B cell (primary cell): Measurements from ENCODE around the gene EEF1A2. TPM values are rescaled to one million over a fixed set of nuclear protein-coding genes. Genes with fewer than 3 reads are reported as not detected.

Source experiments
- ATAC-seq: fragments of 200-7000 bp; cut with Tn5 transposase; one replicate; pipeline ENCODE4 v1.10.0; 2021; ENCODE audit warnings: low read depth, mild to moderate bottlenecking, moderate number of reproducible peaks, moderate library complexity
- CTCF ChIA-PET: fragments of 350-600 bp; sonication (Branson Sonifier 250); formaldehyde crosslinking; loops from one replicate; lab custom pipeline; 2021; ENCODE audit warnings: antibody characterized with exemption, inconsistent platforms; lab: Charles Lee
- POLR2A ChIA-PET: fragments of 350-600 bp; sonication (Branson Sonifier 250); formaldehyde crosslinking; loops from one replicate; lab custom pipeline; 2021; ENCODE audit warnings: antibody characterized with exemption; lab: Charles Lee
- DNase-seq: peaks from one replicate; pipeline ENCODE4 v3.0.0; 2013
- H2AFZ ChIP-seq: 2 replicates; pipeline ENCODE4 v1.6.1; 2012; ENCODE audit warnings: mild to moderate bottlenecking, low read depth, low read length; ENCODE audit not compliant: insufficient read depth, poor library complexity, severe bottlenecking
- H3K27ac ChIP-seq, 2 donors: 1 replicate in 1 of 2; 2 replicates in 1 of 2; pipeline ENCODE4 v1.5.1; 2012 to 2013; ENCODE audit warnings: low read length in 2 of 2, mild to moderate bottlenecking in 2 of 2, moderate library complexity in 1 of 2
- H3K27me3 ChIP-seq, 4 experiments: fragments of 200-600 bp in 1 of 4; sonication (generic) in 1 of 4; replicated peaks in 1 of 4; 1 replicate in 2 of 4; 2 replicates in 2 of 4; pipeline versions ENCODE4 v1.6.1 to v1.7.0; 2013 to 2016; ENCODE audit warnings: low read length in 3 of 4, mild to moderate bottlenecking in 2 of 4, mixed read lengths in 1 of 4, moderate library complexity in 1 of 4; ENCODE audit not compliant: insufficient read depth in 4 of 4, control insufficient read depth in 3 of 4; ENCODE audit errors: control extremely low read depth in 1 of 4
- H3K36me3 ChIP-seq, 2 experiments: replicated peaks in 1 of 2; 1 replicate in 1 of 2; 2 replicates in 1 of 2; pipeline versions ENCODE4 v1.6.1 to v1.7.1; 2013; ENCODE audit warnings: low read length in 1 of 2; ENCODE audit not compliant: insufficient read depth in 2 of 2, control insufficient read depth in 1 of 2; ENCODE audit errors: control extremely low read depth in 1 of 2, extremely low read depth in 1 of 2
- H3K4me1 ChIP-seq, 2 donors: fragments of 200-600 bp in 1 of 2; sonication (generic) in 1 of 2; 1 replicate in 1 of 2; 2 replicates in 1 of 2; pipeline versions ENCODE4 v1.5.1 to v1.6.1; 2013 to 2017; ENCODE audit warnings: low read length in 2 of 2; ENCODE audit not compliant: control insufficient read depth in 2 of 2, insufficient read depth in 2 of 2
- H3K4me2 ChIP-seq: replicated peaks from 2 replicates; pipeline ENCODE3; 2012; ENCODE audit warnings: mild to moderate bottlenecking, low read depth, low read length; ENCODE audit not compliant: poor library complexity, severe bottlenecking
- H3K4me3 ChIP-seq, 5 experiments: fragments of 200-600 bp in 1 of 5; sonication (generic) in 1 of 5; 1 replicate in 3 of 5; 2 replicates in 2 of 5; pipeline versions ENCODE4 v1.5.1 to v1.7.0; 2011 to 2016; ENCODE audit warnings: low read length in 4 of 5, mild to moderate bottlenecking in 4 of 5, low read depth in 2 of 5, control low read depth in 1 of 5, moderate library complexity in 1 of 5; ENCODE audit not compliant: insufficient read depth in 1 of 5; ENCODE audit errors: control extremely low read depth in 1 of 5, extremely low read depth in 1 of 5
- H3K79me2 ChIP-seq: fragments of 200-600 bp; sonication (generic); one replicate; pipeline ENCODE4 v1.6.0; 2016; ENCODE audit warnings: low read length; ENCODE audit not compliant: control insufficient read depth, insufficient read depth
- H3K9ac ChIP-seq: fragments of 200-600 bp; sonication (generic); 2 replicates; pipeline ENCODE4 v1.6.1; 2017; ENCODE audit warnings: mild to moderate bottlenecking, low read length, moderate library complexity
- H3K9me3 ChIP-seq, 3 donors: one replicate each; pipeline versions ENCODE4 v1.6.1 to v1.7.1; 2013; ENCODE audit warnings: low read length in 2 of 3; ENCODE audit not compliant: control insufficient read depth in 2 of 3, insufficient read depth in 1 of 3; ENCODE audit errors: control extremely low read depth in 1 of 3
- H4K20me1 ChIP-seq: 2 replicates; pipeline ENCODE4 v1.6.0; 2012; ENCODE audit warnings: mild to moderate bottlenecking, low read length; ENCODE audit not compliant: insufficient read depth, control insufficient read depth, poor library complexity, severe bottlenecking
- H3K27ac Mint-ChIP-seq: one replicate; pipeline ENCODE4 v1.8.0; 2021; ENCODE audit warnings: mixed read lengths
- H3K27me3 Mint-ChIP-seq: one replicate; pipeline ENCODE4 v1.8.0; 2021; ENCODE audit warnings: mixed read lengths
- H3K4me1 Mint-ChIP-seq: one replicate; pipeline ENCODE4 v1.8.0; 2021; ENCODE audit warnings: mixed read lengths
- H3K4me3 Mint-ChIP-seq: one replicate; pipeline ENCODE4 v1.8.0; 2021; ENCODE audit warnings: mixed read lengths
- H3K9me3 Mint-ChIP-seq: one replicate; pipeline ENCODE4 v1.8.0; 2022; ENCODE audit warnings: mixed read lengths; ENCODE audit not compliant: insufficient read depth
- EZH2 ChIP-seq: IDR thresholded peaks from 2 replicates; pipeline ENCODE4 v1.6.1; 2012; ENCODE audit warnings: borderline replicate concordance, low read depth, mild to moderate bottlenecking, moderate library complexity, low read length; ENCODE audit not compliant: insufficient read depth, poor library complexity, severe bottlenecking
- WGBS: methylation state at CpG from one replicate; pipeline ENCODE4 v1.1.5; 2013; ENCODE audit warnings: missing lambda C conversion rate; ENCODE audit not compliant: insufficient coverage; 5-methylcytosine and 5-hydroxymethylcytosine counted together
- intact Hi-C: fragments of 100-400 bp; cut with micrococcal nuclease; formaldehyde crosslinking; loops from one replicate; pipeline ENCODE4 v1.10.0; 2022
- polyA plus RNA-seq: library from polyadenylated mRNA; depleted of rRNA; stranded (reverse); fragments of >200 nt; gene quantifications from 2 replicates; pipeline ENCODE4 v1.2.3, GENCODE V29; 2012
- total RNA-seq, 2 donors: library from RNA; stranded (reverse); fragments of 120-200 nt in 1 of 2; gene quantifications; 1 replicate in 1 of 2; 2 replicates in 1 of 2; pipeline versions ENCODE4 v1.2.3 to v1.2.4, GENCODE V29; 2013 to 2022
- TF ChIP-seq, protein P1 (sequence below): fragments of 200-600 bp; IDR thresholded peaks from one replicate; pipeline ENCODE4 v1.8.0; 2022; ENCODE audit warnings: antibody characterized with exemption, mild to moderate bottlenecking

Gene EEF1A2
- total and polyA plus RNA-seq, 2 donors (not counting 1 experiment from before 2014, with no cell fraction given), result 2.2 to 2.9 TPM

DNA sequence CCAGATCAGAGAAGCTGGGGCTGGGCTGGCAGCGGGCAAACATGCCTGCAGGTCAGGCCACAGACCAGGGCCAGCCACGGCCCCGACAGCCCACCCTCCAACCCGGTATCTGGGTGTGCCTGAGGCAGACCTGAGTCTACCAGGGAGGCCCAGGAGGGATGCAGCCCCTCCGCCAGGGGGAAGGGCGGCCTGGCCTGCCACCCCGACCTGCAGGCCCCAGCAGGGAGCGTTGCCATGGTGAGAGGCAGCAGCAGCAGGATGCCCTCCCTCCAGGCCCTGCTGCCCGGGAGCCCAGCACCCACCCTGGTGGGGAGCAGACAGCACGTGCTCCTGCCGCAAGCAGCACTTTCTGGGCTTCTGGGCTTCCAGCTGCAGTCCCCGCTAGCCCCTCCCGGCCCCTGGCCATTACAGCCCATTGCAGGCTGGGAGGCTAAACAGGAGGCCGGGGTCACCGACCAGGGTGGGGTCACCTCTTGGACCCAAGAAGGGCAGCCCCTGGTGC is 3.8 kb upstream of the EEF1A2 start:
- Mint-ChIP-seq H3K9me3 (peaks cover 2% of the 10 kb centered on the region), H3K27ac (no peak overlapping the region)
- H3K27me3 ChIP-seq, result peaks cover 0 to 27% (median 8%) of the 10 kb centered on the region in 4 experiments

More for the DNA sequence above, 3.8 kb upstream of the EEF1A2 start:
- Histone ChIP-seq H3K9me3 (peaks cover 0 to 34% (median 0%) of the 10 kb centered on the region in 3 donors), H3K4me1 (peaks cover 13 to 16% of the 10 kb centered on the region in 2 donors), H3K9ac (no peak overlapping the region), H3K4me3 (no peak overlapping the region), H3K4me2 (no peak overlapping the region), H3K36me3 (no peaks in the 10 kb centered on the region), H4K20me1 (no peaks in the 10 kb centered on the region), H3K27ac (no peak overlapping the region), H2AFZ (no peak overlapping the region), H3K79me2 (no peaks in the 10 kb centered on the region)
- H3K27me3 Mint-ChIP-seq, result peaks cover 18% of the 10 kb centered on the region
- ChIA-PET CTCF (interaction anchor here (1.1 kb wide), 1 partner anchor 9 kb away, joined by 3 read pairs; no protein-coding TSS in a partner anchor), POLR2A (no interaction called here)
- TF ChIP-seq EZH2, result no peak
- TF ChIP-seq, protein P1, sequence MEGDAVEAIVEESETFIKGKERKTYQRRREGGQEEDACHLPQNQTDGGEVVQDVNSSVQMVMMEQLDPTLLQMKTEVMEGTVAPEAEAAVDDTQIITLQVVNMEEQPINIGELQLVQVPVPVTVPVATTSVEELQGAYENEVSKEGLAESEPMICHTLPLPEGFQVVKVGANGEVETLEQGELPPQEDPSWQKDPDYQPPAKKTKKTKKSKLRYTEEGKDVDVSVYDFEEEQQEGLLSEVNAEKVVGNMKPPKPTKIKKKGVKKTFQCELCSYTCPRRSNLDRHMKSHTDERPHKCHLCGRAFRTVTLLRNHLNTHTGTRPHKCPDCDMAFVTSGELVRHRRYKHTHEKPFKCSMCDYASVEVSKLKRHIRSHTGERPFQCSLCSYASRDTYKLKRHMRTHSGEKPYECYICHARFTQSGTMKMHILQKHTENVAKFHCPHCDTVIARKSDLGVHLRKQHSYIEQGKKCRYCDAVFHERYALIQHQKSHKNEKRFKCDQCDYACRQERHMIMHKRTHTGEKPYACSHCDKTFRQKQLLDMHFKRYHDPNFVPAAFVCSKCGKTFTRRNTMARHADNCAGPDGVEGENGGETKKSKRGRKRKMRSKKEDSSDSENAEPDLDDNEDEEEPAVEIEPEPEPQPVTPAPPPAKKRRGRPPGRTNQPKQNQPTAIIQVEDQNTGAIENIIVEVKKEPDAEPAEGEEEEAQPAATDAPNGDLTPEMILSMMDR, result no peak
- ATAC-seq (no peak), DNase-seq (no peak)
- H3K4me3 Mint-ChIP-seq, result no peak overlapping the region
- intact Hi-C loops, result no loop called here
- WGBS, result 79% methylated on average over 14 of the region's 15 CpGs
- no peaks in the 10 kb centered on the region for H3K4me1 Mint-ChIP-seq
